Inferior parietal cortex (tissue), 1 donor: ENCODE results near the gene ANKRD13C.

Experiments used
- DNase-seq: peaks from one replicate; pipeline ENCODE4 v3.0.0-alpha.2; 2016; ENCODE audit errors: extremely low spot score

The ANKRD13C gene

DNA sequence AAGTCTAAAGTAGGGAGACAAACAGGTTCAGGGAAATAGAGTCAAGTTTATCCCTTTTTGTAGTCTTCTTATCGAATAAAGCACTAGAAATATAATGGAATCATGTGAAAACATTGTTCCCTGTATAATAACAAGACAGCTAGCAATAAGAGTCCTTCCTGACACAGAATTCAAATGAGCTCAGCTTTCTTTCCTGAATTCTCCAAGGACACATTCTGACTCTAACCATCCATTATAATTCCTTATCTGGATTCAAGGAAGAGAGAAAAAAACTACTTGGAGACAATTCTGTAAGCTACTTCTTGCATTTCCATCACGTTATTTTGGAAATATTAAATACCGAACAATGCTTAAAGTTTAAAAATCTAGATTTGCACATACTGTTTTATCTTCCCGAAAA, 58.8 kb downstream of the ANKRD13C start:
- DNase-seq, result no peak

DNA sequence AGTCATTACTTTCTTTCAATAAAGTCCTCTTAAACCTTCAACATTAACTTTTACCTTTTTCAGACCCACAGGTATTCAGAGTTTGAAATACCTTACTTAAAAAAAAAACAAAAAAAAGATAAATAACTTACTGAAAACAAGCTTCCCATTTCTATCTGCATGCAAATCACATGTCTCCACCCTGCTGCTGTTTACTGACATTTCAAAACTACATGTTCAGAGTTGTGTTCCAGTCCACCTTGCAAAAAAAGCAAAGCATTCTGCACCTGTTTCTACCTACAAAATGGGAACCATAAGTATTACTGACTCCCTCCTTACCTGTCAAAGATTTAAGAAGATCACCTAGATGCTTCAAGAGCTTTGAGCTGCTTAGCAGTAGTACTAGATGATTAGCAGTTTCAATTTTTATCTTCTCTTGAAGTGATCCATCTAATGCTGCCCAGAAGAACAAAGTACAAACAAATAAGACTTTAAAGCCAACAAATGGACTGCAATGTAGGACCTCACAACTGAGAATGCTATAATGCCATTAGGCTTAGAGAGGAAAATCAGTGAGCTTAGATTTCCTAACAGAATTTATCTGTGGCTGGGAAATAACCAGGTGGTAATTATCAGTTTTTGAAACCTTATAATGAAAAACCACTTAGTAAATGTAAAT, 61.2 kb downstream of the ANKRD13C start:
- no peak for DNase-seq

DNA sequence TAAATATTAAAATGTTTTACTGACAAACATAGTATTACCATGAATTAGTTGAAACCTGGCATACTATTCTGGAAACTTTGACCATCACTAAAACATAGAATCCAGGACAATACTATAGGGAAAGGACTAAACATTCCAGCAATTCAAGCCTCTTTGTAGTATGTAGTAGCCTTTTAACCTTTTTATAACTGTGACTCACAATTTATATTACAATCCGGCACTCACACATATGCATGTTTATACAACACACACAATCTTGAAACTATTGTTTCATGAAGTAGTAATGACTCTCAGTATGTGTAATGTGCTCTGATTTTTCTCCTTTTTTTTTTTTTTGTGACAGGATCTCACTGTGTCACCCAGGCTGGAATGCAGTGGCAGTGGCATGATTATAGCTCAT, 64.3 kb downstream of the ANKRD13C start:
- no peak for DNase-seq

DNA sequence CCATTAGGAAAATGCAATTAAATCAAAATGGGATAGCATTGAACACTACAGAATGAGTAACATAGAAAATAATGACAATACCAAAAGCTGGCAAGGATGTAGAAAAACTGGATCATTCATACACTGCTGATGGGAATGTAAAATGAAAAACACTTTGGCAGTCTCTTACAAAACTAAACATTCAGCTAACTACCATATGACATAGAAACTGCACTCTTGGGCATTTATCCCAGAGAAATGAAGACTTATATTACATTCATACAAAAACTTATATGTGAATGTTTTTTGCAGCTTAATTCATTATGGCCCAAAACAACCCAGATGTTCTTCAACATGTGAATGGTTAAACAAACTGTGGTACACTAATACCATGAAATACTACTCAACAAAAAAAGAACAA, 66.4 kb downstream of the ANKRD13C start:
- no peak for DNase-seq

DNA sequence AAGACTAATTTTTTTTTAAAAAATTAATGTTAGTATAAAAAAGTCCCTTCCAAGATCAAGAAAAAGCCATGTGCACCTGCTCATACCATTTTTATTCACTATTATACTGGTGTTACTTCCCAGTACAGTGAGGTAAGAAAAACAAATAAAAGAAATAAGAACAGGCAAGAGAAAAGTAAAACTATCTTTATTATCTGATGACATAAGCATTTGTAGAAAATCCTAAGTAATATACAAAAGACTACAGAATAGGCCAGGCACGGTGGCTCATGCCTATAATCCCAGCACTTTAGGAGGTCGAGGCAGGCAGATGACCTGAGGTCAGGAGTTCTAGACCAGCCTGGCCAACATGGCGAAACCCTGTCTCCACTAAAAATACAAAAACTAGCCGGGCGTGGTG, 68.1 kb downstream of the ANKRD13C start:
- no peak for DNase-seq

DNA sequence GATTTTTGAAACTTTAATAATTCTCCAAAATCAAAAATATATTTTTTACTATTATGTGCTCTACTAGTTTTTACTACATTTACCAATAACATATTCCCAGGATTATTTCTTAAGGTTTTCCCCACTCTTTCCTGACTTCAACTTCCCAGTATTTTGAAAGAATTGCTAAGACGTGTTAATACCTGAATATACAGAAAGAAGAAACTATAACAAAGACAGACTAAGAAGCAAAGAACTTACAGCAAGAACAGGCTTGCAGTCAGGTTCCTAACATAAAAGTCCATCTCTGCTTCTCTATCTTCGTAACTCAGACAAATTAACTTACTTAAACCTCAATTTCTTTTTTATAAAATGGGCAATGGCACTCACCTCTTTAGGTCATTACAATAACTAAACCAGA, 70.2 kb downstream of the ANKRD13C start:
- DNase-seq, result no peak

DNA sequence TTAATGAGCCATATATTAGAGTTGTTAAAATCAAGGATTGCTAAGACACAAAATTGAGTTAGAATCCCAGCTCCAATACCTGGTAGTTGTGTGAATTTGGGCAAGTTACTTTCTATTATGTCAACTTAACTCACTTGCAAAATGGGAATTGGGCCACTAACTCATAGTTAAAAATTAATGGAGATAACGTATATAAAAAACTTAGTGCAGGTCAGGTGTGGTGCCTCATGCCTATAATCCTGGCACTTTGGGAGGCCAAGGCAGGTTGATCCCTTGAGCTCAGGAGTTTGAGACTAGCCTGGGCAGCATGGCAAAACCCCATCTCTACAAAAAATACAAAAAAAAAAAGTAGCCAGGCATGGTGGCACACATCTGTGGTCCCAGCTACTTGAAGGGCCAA, 75.8 kb downstream of the ANKRD13C start:
- no peak for DNase-seq

DNA sequence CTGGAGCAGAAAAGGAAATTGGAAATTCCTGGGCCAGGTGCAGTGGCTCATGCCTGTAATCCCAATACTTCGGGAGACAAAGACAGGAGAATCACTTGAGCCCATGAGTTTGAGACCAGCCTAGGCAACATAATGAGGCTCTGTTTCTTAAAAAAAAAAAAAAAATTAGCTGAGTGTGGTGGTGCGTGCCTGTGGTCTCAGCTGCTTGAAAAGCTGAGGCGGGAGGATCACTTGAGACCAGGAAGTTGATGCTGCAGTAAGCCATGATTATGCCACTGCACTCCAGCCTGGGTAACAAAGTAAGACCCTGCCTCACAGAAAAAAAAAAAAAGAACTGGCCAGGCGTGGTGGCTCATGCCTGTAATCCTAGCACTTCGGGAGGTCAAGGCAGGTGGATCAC, 76.6 kb downstream of the ANKRD13C start:
- no peak for DNase-seq

DNA sequence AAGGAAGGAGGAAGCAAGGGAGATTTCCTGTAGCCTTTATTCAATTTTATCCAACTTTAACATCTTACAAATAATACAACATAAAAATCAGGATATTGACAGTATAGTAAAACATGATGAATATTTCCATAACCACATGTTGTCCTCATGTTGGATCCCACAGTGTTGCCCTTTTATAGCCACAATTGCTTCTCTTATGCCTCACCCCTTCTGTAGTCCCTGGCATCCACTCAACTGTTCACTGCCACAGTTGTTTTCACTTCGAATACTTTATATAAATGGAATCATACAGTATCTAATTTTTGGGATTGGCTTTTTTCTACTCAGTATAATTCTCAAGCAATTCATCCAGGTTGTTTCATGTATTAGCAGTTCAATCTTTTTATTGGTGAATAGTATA, 88.6 kb downstream of the ANKRD13C start:
- DNase-seq, result no peak

DNA sequence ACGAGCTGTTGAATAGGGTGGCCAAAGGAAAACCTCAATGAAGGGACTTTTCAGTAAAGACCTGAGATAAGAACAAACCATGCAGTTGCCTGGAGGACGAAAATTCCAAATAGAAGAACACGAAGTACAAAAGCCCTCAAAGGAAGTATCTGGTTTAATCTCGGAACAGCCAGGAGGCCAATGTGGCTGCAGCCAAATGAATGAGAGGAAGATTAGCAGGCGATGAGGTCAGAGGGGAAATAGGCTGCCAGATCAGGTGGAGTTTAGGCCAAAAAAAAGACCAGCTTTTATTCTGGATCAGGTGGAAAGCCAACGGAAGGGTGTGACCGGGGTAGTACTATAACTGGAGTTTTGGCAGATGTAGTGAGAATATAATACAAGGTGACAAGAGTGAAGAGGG, 89.7 kb downstream of the ANKRD13C start:
- DNase-seq, result no peak

DNA sequence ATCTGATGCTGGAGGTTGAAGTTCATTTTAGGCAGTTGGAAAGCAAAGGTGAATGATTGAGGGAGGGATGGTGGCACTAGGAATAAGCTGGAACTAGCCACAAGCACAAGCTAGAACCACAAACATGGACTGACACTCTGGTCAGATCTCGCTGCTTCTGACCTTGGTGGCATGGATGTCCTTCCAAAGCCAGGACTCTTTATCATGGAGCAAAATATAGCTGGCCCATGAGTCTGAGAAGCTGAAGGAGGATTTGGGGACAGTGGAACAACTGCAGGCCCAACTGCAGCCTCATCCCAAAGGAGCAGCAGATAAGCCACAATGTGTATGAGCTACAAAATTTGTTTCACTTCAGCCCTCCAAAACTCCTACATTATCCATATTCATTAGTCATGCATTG, 97.9 kb downstream of the ANKRD13C start:
- no peak for DNase-seq

DNA sequence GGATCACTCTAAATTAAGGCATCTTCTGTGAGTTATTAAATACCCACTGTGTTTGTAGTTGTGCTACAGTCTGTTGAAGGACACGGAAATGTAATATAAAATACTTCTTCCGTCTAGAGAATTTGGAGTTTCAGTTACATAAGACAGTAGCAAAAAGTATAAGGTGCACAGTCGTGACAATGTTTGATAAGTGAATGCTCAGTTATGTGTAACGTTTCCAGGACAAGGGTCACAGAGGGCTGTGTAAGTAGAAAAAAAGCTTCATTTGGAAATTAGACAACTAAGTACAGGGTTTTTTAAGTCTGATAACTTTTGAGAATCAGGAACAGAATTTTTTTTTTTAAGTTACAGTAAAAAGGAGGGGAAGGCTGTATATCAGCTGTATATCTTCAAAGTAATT, 105.8 kb downstream of the ANKRD13C start:
- no peak for DNase-seq

DNA sequence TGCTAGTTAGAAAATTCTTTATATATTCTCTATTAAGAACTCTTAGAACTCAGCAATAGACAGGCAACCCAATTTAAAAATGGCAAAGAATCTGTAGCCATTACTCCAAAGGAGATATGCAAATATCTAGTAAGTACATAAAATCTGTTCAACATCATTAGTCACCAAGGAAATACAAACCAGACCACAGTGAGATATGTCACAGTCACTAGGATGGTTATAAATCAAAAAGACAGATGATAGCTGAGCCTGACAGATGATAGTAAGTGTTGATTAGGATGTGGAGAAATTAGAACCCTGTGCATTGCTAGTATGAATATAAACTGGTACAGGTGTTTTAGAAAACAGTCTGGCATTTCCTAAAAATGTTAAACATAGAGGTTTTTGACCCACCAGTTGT, 106.8 kb downstream of the ANKRD13C start:
- no peak for DNase-seq

DNA sequence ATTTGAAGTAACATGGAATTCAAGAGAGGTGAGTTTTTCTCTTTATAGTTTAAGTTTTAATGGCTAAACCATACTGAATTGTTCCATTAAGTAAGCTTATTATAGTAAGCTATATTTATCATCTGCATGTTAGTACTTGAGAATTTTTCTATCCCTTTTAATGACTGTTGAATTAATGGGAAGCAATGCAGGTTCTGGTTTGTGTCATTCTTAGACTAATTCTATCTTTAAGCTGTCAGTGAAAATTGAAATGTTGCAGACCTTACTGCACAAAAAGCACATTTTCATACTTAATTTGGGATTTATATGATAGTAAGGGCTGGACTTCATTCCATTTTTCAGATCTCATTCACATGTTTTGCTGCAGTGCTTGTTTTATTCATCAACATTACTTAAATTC, 107.4 kb downstream of the ANKRD13C start:
- no peak for DNase-seq

DNA sequence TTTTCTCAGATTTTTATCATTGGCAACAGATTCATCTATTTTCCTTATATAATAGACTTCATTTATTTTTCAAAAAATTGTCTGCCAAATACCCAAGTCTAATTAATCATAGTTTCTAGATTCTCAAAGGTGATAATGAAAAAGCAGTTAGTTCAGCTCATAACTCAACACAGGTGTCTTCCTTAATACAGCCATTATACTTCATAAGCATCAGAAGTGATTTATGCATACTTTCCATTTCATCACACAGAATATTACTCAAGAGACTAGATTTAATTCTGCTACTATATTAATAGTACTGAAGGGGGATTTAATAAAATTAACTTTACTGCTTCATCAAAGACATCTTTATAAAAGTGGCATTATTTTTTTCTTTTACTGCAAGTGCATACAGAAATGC, 114.6 kb downstream of the ANKRD13C start:
- DNase-seq, result no peak

DNA sequence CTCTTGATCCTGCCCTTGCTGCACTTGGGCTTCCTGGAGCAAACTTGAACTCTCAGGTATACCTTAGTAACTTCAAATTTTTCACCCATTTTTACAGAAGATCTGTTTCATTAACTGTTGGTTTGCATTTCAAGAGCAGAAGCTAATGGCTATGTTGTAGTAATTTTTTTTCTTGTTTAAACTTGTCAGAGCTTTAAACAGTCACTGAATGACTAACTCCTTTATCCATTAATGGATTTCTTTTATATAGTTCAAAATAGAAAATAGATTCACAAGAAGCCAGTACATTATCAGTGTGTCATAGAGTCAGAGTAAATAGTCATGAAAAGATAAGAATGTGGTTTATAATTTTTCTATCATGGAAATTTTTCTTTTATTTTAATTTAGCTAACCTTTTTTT, 119.8 kb downstream of the ANKRD13C start:
- DNase-seq, result no peak

DNA sequence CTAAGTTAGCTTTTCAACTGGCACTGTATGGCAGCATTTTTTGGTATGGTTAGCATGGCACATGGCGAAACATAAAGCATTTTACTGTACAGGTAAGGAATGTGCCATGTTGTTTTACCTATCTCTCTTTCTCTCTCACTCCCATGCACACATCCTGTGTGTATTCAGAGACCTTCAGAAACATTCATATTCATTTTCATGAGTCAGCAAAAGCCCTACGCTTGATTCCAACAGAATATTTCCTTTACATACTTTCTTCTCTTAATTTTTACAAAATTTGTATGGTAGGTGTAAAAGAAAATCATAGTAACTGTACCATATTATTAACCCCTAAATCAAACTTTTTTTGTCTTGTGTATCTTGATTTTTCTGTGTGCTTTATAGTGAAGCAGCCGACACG, 123.0 kb downstream of the ANKRD13C start:
- DNase-seq, result no peak

DNA sequence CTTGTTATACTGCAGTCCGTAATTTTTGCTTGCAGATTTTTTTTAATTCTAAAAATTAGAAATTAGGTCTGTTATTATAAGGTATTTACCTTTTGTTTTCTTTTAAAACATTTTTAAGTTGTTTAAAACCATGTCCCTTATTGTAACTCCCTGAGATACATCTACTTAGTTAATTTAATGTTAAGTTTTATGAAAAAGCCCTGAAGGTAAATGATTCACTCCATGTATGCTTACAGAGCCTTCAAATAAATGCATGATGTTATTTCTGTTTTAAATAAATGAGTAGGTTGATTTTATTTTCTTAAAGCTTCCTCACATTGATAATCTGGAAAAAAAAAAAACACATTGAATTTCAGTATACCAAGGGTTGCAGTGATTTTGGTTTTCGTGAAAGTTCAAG, 125.9 kb downstream of the ANKRD13C start:
- no peak for DNase-seq

DNA sequence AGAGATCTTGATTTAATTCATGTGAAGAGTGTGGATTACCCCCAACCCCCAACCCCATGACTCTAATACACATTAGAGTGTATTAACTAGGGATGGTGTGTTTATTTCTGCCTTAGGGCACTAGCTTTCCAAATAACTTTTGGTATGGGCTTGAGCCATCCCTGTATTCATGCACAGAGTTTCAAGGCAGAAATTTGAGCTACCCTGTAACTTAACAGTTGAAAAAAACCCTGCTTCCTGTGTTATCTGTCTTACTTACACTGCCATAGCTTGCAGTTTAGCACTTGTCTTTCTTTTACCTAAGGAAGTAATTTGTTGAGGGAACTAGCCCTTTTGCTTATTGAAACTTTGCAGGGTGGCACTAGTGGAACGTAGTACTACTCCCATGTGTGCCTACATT, 127.1 kb downstream of the ANKRD13C start:
- no peak for DNase-seq

DNA sequence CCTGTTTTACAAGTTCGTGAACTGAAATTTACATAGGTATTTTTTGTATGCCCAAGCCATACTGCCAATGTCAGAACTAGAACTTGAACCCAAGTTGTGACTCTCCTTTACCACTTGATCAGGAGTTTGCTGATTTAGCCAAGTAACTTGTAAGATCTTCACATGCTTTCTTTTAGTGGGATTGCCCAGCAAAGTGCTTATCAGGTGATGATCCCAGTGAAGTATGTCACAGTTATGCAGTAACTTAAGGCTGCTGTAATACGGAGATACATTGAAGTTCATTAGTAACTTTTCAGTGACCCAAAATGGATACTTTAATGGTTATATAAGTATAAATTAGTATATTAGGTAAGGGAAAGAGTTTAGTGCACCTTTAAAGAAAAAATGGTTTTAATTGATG, 129.6 kb downstream of the ANKRD13C start:
- no peak for DNase-seq

DNA sequence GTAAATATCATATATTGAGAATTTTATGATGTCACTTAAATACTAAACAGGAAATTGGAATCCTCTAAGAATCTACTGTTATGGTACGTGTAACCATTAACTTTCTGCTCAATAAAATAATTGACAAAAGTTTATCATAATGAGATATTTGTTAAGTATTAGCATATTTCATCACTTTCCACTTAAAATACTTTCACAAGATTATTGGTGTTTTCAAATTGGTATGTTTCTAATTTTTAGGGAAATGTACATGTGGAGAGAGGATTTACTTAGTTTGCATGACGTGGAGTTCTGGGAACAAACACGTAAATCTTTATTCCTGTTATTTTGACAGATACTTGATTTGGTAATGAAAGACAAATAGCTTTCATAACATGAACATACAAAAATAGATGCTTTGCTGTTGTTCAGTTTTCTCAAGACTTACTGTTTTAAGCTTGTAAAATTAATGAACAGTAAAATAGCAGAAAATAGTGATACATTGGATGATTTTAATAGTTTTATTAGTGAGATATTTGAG, 131.7 kb downstream of the ANKRD13C start:
- no peak for DNase-seq

DNA sequence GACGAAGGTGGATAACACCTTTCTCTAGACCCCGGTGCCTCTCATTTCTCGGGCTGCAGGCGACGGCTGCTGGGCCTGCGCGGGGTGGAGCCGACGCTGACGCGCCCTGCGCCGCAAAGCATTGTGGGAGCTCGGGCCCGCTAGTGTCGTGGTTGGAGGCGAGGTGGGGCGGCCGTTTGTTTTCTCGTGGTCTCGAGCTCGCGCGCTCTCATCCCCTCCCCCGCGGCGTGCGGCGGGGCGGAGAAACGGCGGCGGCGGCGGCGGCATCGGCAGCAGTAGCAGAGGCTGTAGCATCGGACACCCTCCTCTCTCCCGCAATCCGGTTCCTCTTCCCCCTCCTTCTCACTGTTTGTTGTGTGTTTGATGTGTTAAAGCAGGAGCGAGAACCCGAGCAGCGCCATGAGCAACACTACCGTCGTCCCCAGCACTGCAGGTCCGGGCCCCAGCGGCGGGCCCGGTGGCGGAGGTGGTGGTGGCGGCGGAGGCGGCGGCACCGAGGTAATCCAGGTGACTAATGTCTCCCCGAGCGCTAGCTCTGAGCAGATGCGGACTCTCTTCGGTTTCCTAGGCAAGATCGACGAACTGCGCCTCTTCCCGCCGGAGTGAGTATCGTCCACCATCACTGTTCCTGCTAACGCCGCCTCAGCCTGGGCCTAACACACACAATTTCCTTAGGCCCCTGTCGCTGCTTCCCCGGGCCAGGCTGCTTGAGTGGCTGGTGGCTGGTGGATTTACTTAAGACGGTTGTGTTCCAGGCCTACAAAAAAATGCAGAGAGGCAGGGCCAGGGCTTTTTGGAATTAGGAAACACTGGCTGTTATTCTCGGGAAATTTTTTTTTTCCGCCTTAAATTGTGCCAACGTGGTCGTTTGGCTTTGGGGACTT, 133.0 kb downstream of the ANKRD13C start, which contains the start of gene SRSF11:
Gene SRSF11, plus strand, starts transcription at position 143 of the 884 bp plus-strand sequence. Its CDS starts 257 bp downstream, at position 400.
- peak; percentile 95 for DNase-seq
